Astrocyte (in vitro differentiated cells and primary cell): Measurements from ENCODE around the gene SLC35A2. TPM values are rescaled to one million over a fixed set of nuclear protein-coding genes. Genes with fewer than 3 reads are reported as not detected.

ENCODE experiments used
- DNase-seq: peaks from one replicate; pipeline ENCODE4 v3.0.0-alpha.2; 2010; ENCODE audit warnings: low read depth
- FAIRE-seq: peaks from 2 replicates; lab custom pipeline; 2011; peaks lifted over from hg19 to GRCh38; lab: Jason Lieb, UNC
- H2AFZ ChIP-seq: 2 replicates; pipeline ENCODE4 v1.6.0; 2012; ENCODE audit warnings: low read depth, low read length, inconsistent platforms
- H3K27ac ChIP-seq: 2 replicates; pipeline ENCODE4 v1.5.1; 2011; ENCODE audit warnings: low read depth, low read length, inconsistent platforms
- H3K27me3 ChIP-seq: 2 replicates; pipeline ENCODE4 v1.6.0; 2011; ENCODE audit warnings: low read length, inconsistent platforms; ENCODE audit not compliant: insufficient read depth
- H3K36me3 ChIP-seq: 2 replicates; pipeline ENCODE4 v1.5.1; 2011; ENCODE audit warnings: low read length, inconsistent platforms; ENCODE audit not compliant: insufficient read depth
- H3K4me1 ChIP-seq: 2 replicates; pipeline ENCODE4 v1.5.1; 2011; ENCODE audit warnings: low read length, inconsistent platforms; ENCODE audit not compliant: insufficient read depth
- H3K4me2 ChIP-seq: 2 replicates; pipeline ENCODE4 v1.6.0; 2012; ENCODE audit warnings: low read length, inconsistent platforms
- H3K4me3 ChIP-seq: 2 replicates; pipeline ENCODE4 v1.5.1; 2011; ENCODE audit warnings: low read depth, mild to moderate bottlenecking, low read length, inconsistent platforms; ENCODE audit not compliant: insufficient read depth
- H3K79me2 ChIP-seq: 2 replicates; pipeline ENCODE4 v1.6.0; 2012; ENCODE audit warnings: mild to moderate bottlenecking, low read length, inconsistent platforms; ENCODE audit not compliant: insufficient read depth
- H3K9ac ChIP-seq: 2 replicates; pipeline ENCODE4 v1.6.0; 2012; ENCODE audit warnings: mild to moderate bottlenecking, low read length, inconsistent platforms
- H3K9me3 ChIP-seq: 2 replicates; pipeline ENCODE4 v1.5.1; 2012; ENCODE audit warnings: low read depth, mild to moderate bottlenecking, low read length, inconsistent platforms; ENCODE audit not compliant: insufficient read depth
- H4K20me1 ChIP-seq: 2 replicates; pipeline ENCODE4 v1.6.0; 2012; ENCODE audit warnings: low read length, inconsistent platforms; ENCODE audit not compliant: insufficient read depth
- H3K27ac Mint-ChIP-seq: one replicate; pipeline ENCODE4 v1.8.0; 2021; ENCODE audit warnings: mild to moderate bottlenecking, mixed read lengths; ENCODE audit not compliant: unreplicated experiment
- H3K27me3 Mint-ChIP-seq: one replicate; pipeline ENCODE4 v1.8.0; 2021; ENCODE audit warnings: low read depth, mixed read lengths; ENCODE audit not compliant: unreplicated experiment
- H3K36me3 Mint-ChIP-seq: one replicate; pipeline ENCODE4 v1.8.0; 2021; ENCODE audit warnings: low read depth, mixed read lengths; ENCODE audit not compliant: unreplicated experiment
- H3K4me1 Mint-ChIP-seq: one replicate; pipeline ENCODE4 v1.8.0; 2021; ENCODE audit warnings: low read depth, mixed read lengths; ENCODE audit not compliant: unreplicated experiment
- H3K4me3 Mint-ChIP-seq: one replicate; pipeline ENCODE4 v1.8.0; 2021; ENCODE audit warnings: mild to moderate bottlenecking, moderate library complexity, mixed read lengths; ENCODE audit not compliant: unreplicated experiment
- H3K9me3 Mint-ChIP-seq: one replicate; pipeline ENCODE4 v1.8.0; 2021; ENCODE audit warnings: mild to moderate bottlenecking, mixed read lengths; ENCODE audit not compliant: unreplicated experiment
- EZH2 ChIP-seq: IDR thresholded peaks from 2 replicates; pipeline ENCODE4 v1.6.1; 2012; ENCODE audit warnings: mild to moderate bottlenecking, low read length, inconsistent platforms; ENCODE audit not compliant: insufficient read depth
- total RNA-seq: library from RNA; stranded (reverse); gene quantifications from 2 replicates; pipeline ENCODE4 v1.2.1, GENCODE V29; 2021
- TF ChIP-seq, protein P1 (sequence below): IDR thresholded peaks from 2 replicates; pipeline ENCODE4 v1.5.1; 2011; ENCODE audit warnings: low read depth, mild to moderate bottlenecking, inconsistent platforms, low read length, moderate library complexity; ENCODE audit not compliant: insufficient read depth

Gene SLC35A2
- total RNA-seq, 1 donor from 2014 or later = 54.3 TPM

DNA sequence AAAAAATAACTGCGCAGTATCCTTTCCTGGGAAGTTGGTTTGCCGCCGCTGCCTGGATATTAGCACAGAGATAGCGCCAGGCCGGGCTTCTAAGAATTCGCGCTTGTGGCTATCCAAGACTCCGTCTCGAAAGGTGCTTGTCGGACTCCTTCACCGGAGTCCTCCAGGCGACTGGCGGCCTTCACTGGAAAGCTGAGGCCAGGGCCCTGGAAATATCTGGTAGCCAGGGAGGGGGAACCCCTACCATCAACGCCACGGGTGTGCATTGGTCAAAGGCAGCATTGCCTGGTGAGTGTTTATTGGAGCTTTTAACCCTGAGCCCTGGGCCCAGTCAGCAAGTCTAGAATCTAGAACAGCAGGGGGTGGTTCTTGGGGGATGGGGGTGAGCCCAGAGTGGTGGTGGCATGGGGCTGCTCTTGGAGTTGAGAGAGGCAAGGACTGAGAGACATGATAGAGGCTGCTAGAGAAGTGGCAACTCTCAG is 8.0 kb upstream of the SLC35A2 start:
- Histone ChIP-seq H3K4me1 (peaks cover 21% of the 10 kb centered on the region), H4K20me1 (peaks cover 13% of the 10 kb centered on the region), H2AFZ (no peak overlapping the region), H3K9me3 (no peaks in the 10 kb centered on the region), H3K36me3 (peaks cover 2% of the 10 kb centered on the region), H3K79me2 (no peaks in the 10 kb centered on the region), H3K27ac (no peak overlapping the region), H3K4me3 (peak overlapping the region; percentile 25), H3K27me3 (no peaks in the 10 kb centered on the region), H3K4me2 (peak overlapping the region; percentile 87), H3K9ac (peak overlapping the region; percentile 18)
- Mint-ChIP-seq H3K9me3 (no peaks in the 10 kb centered on the region), H3K4me1 (peaks cover 10% of the 10 kb centered on the region), H3K27ac (peak overlapping the region; percentile 87), H3K36me3 (peaks cover 7% of the 10 kb centered on the region), H3K27me3 (no peaks in the 10 kb centered on the region), H3K4me3 (peak overlapping the region; percentile 89)
- TF ChIP-seq EZH2 = no peak
- TF ChIP-seq, protein P1, sequence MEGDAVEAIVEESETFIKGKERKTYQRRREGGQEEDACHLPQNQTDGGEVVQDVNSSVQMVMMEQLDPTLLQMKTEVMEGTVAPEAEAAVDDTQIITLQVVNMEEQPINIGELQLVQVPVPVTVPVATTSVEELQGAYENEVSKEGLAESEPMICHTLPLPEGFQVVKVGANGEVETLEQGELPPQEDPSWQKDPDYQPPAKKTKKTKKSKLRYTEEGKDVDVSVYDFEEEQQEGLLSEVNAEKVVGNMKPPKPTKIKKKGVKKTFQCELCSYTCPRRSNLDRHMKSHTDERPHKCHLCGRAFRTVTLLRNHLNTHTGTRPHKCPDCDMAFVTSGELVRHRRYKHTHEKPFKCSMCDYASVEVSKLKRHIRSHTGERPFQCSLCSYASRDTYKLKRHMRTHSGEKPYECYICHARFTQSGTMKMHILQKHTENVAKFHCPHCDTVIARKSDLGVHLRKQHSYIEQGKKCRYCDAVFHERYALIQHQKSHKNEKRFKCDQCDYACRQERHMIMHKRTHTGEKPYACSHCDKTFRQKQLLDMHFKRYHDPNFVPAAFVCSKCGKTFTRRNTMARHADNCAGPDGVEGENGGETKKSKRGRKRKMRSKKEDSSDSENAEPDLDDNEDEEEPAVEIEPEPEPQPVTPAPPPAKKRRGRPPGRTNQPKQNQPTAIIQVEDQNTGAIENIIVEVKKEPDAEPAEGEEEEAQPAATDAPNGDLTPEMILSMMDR = no peak
- DNase-seq (no peak), FAIRE-seq (no peak)

DNA sequence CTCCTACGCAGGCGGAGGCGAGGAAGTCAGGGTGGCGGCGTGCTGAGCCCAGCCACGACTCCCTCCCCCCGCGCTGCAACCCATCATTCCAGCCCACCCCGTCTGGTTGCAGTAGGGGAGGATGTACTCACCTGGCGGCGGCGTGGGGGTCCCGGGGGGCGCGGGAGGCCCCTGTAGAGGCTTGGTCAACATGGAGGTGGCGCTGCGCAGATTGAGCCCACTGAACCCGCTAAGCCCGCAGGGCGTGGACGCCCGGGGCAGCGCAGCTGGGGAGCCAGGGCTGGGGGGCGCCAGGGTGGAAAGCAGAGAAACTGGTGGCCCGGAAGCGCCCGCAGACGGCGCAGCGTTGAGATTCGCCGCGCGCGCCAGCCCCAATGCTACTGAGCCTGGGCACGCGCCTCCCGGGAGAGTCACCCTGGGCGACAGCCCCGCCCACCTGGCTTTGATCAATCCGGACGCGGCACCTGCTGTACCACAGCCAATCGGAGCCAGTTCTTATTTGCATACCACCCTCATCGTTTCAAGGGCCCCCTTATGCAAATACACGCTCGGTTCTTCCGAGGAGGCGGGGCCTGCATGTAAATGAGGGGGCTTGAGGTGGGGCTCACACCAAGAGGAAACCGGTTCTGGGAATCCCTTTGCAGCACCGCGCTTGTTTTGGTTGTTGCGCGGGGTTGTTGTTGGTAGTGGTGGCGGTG is 7.3 kb upstream of the SLC35A2 start, which contains the start of gene PIM2:
TSS of gene PIM2 (minus strand) at position 382 of the 698 bp plus-strand sequence. CDS start at position 192, 190 bp downstream.
- Mint-ChIP-seq H3K4me1 (peaks cover 6% of the 10 kb centered on the region), H3K27me3 (no peaks in the 10 kb centered on the region), H3K4me3 (peak within 1 kb of the TSS; percentile 89), H3K9me3 (no peaks in the 10 kb centered on the region), H3K27ac (peak within 1 kb of the TSS; percentile 87), H3K36me3 (peaks cover 3% of the 10 kb centered on the region)
- no peaks in the 10 kb centered on the region for H3K27me3 ChIP-seq
- H3K36me3 ChIP-seq = no peaks in the 10 kb centered on the region
- no peak within 1 kb of the TSS for H2AFZ ChIP-seq
- FAIRE-seq = no peak
- DNase-seq = peak; percentile 80
- peak within 1 kb of the TSS; percentile 65 for H3K9ac ChIP-seq
- no peak within 1 kb of the TSS for H3K27ac ChIP-seq
- peak within 1 kb of the TSS; percentile 87 for H3K4me2 ChIP-seq
- no peaks in the 10 kb centered on the region for H3K79me2 ChIP-seq
- TF ChIP-seq, protein P1 = no peak
- H4K20me1 ChIP-seq = peaks cover 13% of the 10 kb centered on the region
- H3K9me3 ChIP-seq = no peaks in the 10 kb centered on the region
- peak within 1 kb of the TSS; percentile 55 for H3K4me3 ChIP-seq
- peaks cover 21% of the 10 kb centered on the region for H3K4me1 ChIP-seq

DNA sequence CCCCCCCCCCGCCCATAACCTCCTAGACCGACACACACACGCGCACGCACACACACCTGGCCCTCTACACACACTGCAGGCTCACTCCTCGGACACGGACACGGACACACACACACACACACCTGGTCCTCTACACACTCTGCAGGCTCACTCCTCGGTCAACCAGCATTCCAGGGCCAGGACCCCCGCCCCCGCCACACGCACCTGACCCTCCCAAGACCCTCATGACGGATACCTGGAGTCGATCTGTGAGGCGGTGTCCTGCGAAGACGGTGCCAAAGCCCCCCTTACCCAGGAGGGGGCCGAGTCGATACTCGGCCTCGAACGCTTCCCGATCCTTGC is 6.8 kb upstream of the SLC35A2 start:
- Histone ChIP-seq H3K4me2 (peak overlapping the region; percentile 87), H3K79me2 (no peaks in the 10 kb centered on the region), H3K27me3 (no peaks in the 10 kb centered on the region), H2AFZ (no peak overlapping the region), H3K36me3 (no peaks in the 10 kb centered on the region), H3K4me1 (peaks cover 21% of the 10 kb centered on the region), H4K20me1 (peaks cover 13% of the 10 kb centered on the region), H3K27ac (no peak overlapping the region), H3K9ac (peak overlapping the region; percentile 65), H3K9me3 (no peaks in the 10 kb centered on the region), H3K4me3 (peak overlapping the region; percentile 55)
- Mint-ChIP-seq H3K27ac (peak overlapping the region; percentile 66), H3K9me3 (no peaks in the 10 kb centered on the region), H3K36me3 (peaks cover 3% of the 10 kb centered on the region), H3K4me1 (peaks cover 6% of the 10 kb centered on the region), H3K4me3 (peak overlapping the region; percentile 89), H3K27me3 (no peaks in the 10 kb centered on the region)
- no peak for FAIRE-seq
- no peak for DNase-seq
- no peak for TF ChIP-seq EZH2
- TF ChIP-seq, protein P1 = no peak
